GM10266 (cell line): Measurements from ENCODE around the gene NANP.
"Not testable (repeated sequence)": the region's sequence is repeated elsewhere in the genome, so short reads cannot be mapped to it uniquely, and the experiment has no call there.

Source experiments
- DNase-seq: peaks from one replicate; pipeline ENCODE4 v3.0.0; 2012; ENCODE audit errors: extremely low spot score
- TF ChIP-seq, protein P1 (sequence below): IDR thresholded peaks from 2 replicates; pipeline ENCODE4 v1.5.1; 2012; ENCODE audit warnings: mild to moderate bottlenecking, low read depth; ENCODE audit not compliant: control insufficient read depth, insufficient read depth; ENCODE audit errors: missing control alignments

NANP gene, protein sequence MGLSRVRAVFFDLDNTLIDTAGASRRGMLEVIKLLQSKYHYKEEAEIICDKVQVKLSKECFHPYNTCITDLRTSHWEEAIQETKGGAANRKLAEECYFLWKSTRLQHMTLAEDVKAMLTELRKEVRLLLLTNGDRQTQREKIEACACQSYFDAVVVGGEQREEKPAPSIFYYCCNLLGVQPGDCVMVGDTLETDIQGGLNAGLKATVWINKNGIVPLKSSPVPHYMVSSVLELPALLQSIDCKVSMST

DNA sequence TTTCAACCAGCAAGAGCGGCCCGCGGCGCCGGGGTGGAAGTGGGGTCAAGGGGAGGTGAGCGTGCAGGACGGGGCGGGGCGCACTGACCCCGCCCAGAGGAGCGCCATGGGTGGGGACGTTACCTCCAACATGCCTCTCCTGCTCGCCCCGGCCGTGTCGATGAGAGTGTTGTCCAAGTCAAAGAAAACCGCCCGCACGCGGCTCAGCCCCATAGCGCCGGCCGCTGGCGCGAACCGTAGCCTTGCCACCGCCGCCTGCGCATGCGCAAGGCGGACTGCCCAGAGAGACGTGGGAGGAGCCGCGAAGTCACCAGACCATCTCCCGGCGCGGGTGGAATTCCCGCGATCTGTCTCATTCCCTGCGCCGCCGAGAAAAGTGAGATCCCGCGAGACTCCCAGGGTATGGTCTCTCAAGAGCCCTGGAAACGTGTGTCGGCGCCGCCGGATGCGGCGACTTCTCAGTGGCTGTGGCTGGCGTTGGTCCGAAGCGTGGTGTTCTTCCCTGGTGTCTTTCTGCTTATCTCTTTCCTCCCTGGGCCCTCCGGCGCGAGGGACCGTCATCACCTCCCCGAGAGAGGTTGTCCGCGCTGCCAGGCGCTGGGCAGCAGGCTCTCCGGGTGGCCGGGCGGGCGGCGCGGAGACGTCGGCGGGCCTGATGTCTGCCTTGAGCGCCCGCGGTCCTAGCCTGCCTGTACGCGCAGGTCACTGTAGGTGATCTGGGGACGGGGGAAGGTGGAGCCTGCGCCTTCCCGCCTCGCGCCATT, at the start of gene NANP:
Gene NANP, minus strand, starts transcription at position 279 of the 764 bp plus-strand sequence. Its CDS starts 66 bp downstream, at position 213.
- TF ChIP-seq, protein P1, sequence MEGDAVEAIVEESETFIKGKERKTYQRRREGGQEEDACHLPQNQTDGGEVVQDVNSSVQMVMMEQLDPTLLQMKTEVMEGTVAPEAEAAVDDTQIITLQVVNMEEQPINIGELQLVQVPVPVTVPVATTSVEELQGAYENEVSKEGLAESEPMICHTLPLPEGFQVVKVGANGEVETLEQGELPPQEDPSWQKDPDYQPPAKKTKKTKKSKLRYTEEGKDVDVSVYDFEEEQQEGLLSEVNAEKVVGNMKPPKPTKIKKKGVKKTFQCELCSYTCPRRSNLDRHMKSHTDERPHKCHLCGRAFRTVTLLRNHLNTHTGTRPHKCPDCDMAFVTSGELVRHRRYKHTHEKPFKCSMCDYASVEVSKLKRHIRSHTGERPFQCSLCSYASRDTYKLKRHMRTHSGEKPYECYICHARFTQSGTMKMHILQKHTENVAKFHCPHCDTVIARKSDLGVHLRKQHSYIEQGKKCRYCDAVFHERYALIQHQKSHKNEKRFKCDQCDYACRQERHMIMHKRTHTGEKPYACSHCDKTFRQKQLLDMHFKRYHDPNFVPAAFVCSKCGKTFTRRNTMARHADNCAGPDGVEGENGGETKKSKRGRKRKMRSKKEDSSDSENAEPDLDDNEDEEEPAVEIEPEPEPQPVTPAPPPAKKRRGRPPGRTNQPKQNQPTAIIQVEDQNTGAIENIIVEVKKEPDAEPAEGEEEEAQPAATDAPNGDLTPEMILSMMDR, result no peak
- DNase-seq, result peak; percentile 95

DNA sequence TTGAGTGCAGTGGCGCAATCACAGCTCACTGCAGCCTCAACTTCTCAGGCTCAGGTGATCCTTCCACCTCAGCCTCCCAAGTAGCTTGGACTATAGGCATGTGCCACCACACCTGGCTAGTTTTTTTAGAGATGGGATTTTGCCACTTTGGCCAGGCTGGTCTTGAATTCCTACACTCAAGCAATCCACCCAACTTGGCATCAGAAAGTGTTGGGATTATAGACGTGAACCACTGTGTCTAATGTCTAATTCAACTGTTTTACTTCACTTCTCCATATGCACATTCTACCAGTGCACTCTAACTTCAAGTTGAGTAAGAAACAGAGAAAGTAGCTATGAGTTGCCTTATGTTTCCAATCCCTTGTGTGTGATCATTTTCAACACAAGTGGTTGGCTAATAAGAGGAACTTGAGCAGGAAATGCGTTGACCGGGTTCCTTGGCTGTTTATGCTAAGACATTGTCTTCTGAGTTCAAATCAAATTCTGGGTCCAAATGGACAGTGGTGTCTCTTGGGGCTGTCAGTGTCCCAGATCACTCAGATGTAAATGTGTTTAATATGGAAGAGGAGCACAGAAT, 48.9 kb upstream of the NANP start:
- TF ChIP-seq, protein P1, result no peak
- no peak for DNase-seq

DNA sequence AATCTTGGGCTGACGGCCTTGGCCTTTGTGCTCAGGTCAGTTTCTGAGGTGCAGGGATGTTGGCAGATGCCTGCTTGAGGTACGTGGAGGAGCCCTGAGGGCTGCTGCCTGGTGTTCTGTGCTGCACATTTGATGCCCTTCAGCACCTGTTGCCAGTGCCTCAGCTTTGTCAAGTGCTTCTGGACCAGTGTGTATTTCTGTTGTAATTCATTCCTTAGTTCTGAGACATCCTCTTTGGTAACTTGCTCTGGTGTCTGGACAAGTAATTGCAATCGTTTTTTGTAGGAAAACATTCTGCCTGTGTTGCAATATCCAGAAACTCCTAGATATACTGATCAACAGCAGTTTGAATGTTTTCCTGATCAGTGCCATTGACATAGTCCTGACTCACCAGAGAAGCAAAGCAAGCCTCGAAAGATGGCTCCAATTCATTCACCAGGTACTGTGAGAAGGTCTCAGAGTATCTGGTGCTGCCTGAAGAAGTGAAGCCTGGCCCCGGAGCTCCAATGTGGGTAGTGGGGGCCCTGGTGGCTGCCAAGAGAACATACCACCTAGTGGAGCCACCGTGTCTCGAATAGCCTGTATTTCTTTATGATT, 46.1 kb upstream of the NANP start:
- TF ChIP-seq, protein P1, result no peak
- no peak for DNase-seq

DNA sequence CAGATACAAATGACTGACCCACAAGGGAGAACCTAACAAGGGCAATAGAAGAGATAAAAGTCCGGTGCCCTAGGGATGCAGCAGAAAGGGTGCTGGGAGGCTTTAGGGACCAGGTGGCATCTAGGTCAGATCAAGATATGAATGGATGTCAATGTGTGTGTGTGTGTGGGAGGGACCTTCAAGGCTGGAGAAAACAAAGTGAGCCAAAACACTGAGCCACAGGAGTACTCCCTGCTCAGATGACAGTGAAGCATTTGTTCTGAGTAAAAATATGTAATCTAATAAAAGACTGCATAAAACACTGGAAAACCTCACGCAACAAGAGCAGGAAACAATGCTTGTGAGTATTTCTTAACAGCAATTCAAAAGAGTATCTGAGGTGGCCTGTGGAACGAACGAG, 44.6 kb upstream of the NANP start:
- TF ChIP-seq, protein P1, result no peak
- DNase-seq, result no peak

DNA sequence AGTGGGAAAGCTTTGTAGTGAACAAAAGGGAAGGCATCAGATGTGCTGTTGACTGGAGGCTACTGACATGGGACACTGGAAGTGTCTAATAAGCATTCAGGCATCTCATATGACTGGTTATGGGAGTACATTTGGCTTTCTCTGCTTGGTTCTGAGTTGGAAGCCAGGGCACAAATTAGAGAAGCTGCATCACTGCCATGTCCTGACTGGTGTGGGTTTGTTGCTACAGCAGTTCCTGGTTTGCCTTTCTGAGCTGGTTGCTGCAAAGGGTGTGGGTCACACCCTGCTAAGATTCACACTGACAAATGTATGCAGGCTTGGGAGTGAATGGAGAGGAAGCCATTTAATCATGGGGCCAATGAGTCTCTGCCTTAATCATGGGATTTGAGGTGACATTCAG, 36.2 kb upstream of the NANP start:
- TF ChIP-seq, protein P1, result no peak
- no peak for DNase-seq

DNA sequence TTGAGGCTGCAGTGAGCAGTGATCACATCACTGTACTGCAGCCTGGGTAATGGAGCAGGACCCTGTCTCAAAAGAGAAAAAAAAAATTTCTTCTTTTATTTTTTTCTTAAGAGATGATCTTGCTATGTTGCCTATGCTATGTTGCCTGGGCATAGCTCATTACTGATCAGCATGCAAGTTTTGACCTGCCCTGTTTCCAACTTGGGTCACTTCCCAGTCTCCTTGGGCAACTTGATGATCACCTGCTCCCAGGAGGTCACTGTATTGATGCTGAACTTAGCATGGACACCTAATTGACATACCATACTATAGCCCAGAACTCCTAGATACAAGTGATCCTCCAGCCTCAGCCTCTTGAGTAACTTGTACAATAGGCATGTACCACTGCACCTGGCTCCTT, 30.7 kb upstream of the NANP start:
- DNase-seq, result no peak
- TF ChIP-seq, protein P1, result no peak

DNA sequence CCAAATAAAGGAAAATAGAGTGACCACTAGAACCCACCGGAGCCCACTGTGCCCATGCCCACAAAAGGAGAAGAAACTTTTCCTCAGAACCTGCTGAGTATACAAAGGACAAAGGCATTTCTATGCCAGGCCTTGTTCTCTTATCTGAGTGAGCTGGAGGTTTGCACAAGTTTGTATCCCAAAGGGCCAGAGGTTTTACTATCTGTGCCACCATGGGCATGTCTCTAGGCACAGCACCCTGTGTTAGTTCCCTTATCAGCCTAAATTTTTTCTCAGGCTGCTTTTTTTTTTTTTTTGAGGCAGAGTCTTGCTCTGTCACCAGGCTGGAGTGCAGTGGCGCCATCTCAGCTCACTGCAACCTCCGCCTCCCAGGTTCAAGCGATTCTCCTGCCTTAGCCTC, 29.1 kb upstream of the NANP start:
- DNase-seq, result not testable (repeated sequence)
